ENCODE data around the gene TRIOBP. TPM values are rescaled to one million over a fixed set of nuclear protein-coding genes. Genes with fewer than 3 reads are reported as not detected.

TRIOBP gene
- polyA plus RNA-seq, 1 donor (not counting 4 experiments of a cell fraction or from before 2014, with no cell fraction given), result 22.2 TPM

GRCh38 chr22:37803639-37804351 lies 106.9 kb downstream of the TRIOBP start:
- Histone ChIP-seq H3K4me1 (ENCODE audit: control insufficient read depth, extremely low read depth, insufficient read depth, low read length) (peaks cover 12% of the 10 kb centered on the region), H3K9ac (ENCODE audit: control insufficient read depth, extremely low read depth, insufficient read depth, low read length) (peak overlapping the region; percentile 84), H3K4me3 (ENCODE audit: control insufficient read depth in 2 of 3, extremely low read depth in 1 of 3, insufficient read depth in 2 of 3, low read depth in 1 of 3, low read length in 3 of 3) (no peak overlapping the region), H3K27me3 (ENCODE audit: control insufficient read depth, extremely low read depth, insufficient read depth, low read length) (no peaks in the 10 kb centered on the region), H4K20me1 (ENCODE audit: control insufficient read depth, extremely low read depth, insufficient read depth, low read length) (no peaks in the 10 kb centered on the region), H3K9me1 (ENCODE audit: control insufficient read depth, extremely low read depth, insufficient read depth, low read length) (no peaks in the 10 kb centered on the region), H3K9me3 (ENCODE audit: control insufficient read depth, low read depth, low read length) (no peaks in the 10 kb centered on the region), H3K36me3 (ENCODE audit: control insufficient read depth in 2 of 2, extremely low read depth in 1 of 2, insufficient read depth in 2 of 2, low read length in 2 of 2) (no peaks in the 10 kb centered on the region), H3K79me2 (ENCODE audit: control insufficient read depth, insufficient read depth, low read length) (no peaks in the 10 kb centered on the region), H3K27ac (ENCODE audit: control insufficient read depth, insufficient read depth, low read length) (no peak overlapping the region), H2AFZ (ENCODE audit: control insufficient read depth, low read length) (no peak overlapping the region), H3K4me2 (ENCODE audit: control insufficient read depth, extremely low read depth, insufficient read depth, low read depth, low read length) (peak overlapping the region; percentile 94)
- DNase-seq (ENCODE audit: low read depth, low spot score) (no peak), FAIRE-seq (no peak)
- dilution Hi-C loops (cut with MboI; ENCODE audit: extremely low pct_ligation_motif_present, low sequenced_read_pairs), result no loop called here
- TF ChIP-seq CTCF (optimal IDR thresholded peaks at IDR 0.05 in 1 of 3, IDR thresholded peaks at IDR 0.05 in 1 of 3, conservative IDR thresholded peaks at IDR 0.05 in 1 of 3; ENCODE audit: extremely low read depth in 1 of 3, insufficient read depth in 2 of 3, low read length in 3 of 3) (no peak), EZH2 (IDR thresholded peaks at IDR 0.05; ENCODE audit: low read length) (no peak)

DNA sequence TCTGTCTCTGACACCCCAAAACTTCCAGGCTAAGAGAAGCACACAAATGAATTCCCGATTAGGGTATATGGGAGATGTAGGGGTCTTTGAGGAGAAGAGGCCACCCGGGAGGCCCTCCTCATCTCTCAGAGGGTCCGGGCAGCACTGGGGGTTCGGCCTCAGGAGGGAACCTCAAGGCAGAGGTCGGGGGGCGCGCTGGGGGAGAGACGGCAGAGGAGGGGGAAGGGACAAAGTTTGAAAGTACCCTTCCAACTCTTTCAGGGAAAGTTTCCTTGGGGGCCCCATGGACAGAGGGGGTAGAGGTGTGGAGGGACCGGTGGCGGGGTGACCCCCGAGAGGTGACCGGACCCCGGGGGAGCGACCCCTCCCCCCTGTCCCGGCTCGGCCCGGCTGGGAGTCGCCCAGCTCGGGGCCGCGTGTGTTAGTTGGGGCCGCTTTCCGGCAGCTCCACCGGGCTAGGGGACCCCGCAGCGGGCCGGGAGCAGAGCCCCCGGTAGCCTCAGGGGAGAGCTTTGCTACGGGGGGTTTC lies 107.6 kb downstream of the TRIOBP start:
- DNase-seq (ENCODE audit: low read depth, low spot score), result no peak
- Histone ChIP-seq H4K20me1 (ENCODE audit: control insufficient read depth, extremely low read depth, insufficient read depth, low read length) (no peaks in the 10 kb centered on the region), H2AFZ (ENCODE audit: control insufficient read depth, low read length) (no peak overlapping the region), H3K4me3 (ENCODE audit: control insufficient read depth in 2 of 3, extremely low read depth in 1 of 3, insufficient read depth in 2 of 3, low read depth in 1 of 3, low read length in 3 of 3) (peak overlapping the region; percentile 50 to 76 (median 57)), H3K36me3 (ENCODE audit: control insufficient read depth in 2 of 2, extremely low read depth in 1 of 2, insufficient read depth in 2 of 2, low read length in 2 of 2) (no peaks in the 10 kb centered on the region), H3K4me2 (ENCODE audit: control insufficient read depth, extremely low read depth, insufficient read depth, low read depth, low read length) (peak overlapping the region; percentile 94), H3K4me1 (ENCODE audit: control insufficient read depth, extremely low read depth, insufficient read depth, low read length) (peaks cover 15% of the 10 kb centered on the region), H3K9ac (ENCODE audit: control insufficient read depth, extremely low read depth, insufficient read depth, low read length) (peak overlapping the region; percentile 84), H3K27me3 (ENCODE audit: control insufficient read depth, extremely low read depth, insufficient read depth, low read length) (no peaks in the 10 kb centered on the region), H3K79me2 (ENCODE audit: control insufficient read depth, insufficient read depth, low read length) (no peaks in the 10 kb centered on the region), H3K9me1 (ENCODE audit: control insufficient read depth, extremely low read depth, insufficient read depth, low read length) (no peaks in the 10 kb centered on the region), H3K27ac (ENCODE audit: control insufficient read depth, insufficient read depth, low read length) (peak overlapping the region; percentile 69), H3K9me3 (ENCODE audit: control insufficient read depth, low read depth, low read length) (no peaks in the 10 kb centered on the region)
- TF ChIP-seq EZH2 (IDR thresholded peaks at IDR 0.05; ENCODE audit: low read length), result no peak
- TF ChIP-seq CTCF (optimal IDR thresholded peaks at IDR 0.05 in 1 of 3, IDR thresholded peaks at IDR 0.05 in 1 of 3, conservative IDR thresholded peaks at IDR 0.05 in 1 of 3; ENCODE audit: extremely low read depth in 1 of 3, insufficient read depth in 2 of 3, low read length in 3 of 3), result no peak
- dilution Hi-C loops (cut with MboI; ENCODE audit: extremely low pct_ligation_motif_present, low sequenced_read_pairs), result no loop called here
- no peak for FAIRE-seq
